ENCODE measurements around the gene FBN2. TPM values are rescaled to one million over a fixed set of nuclear protein-coding genes. Genes with fewer than 3 reads are reported as not detected.
A peak's percentile ranks its signal among the peaks of the same experiment; 100 is the strongest.

FBN2 gene
- total RNA-seq, 6 experiments from 2014 or later = 174 to 272 (median 186) TPM

DNA sequence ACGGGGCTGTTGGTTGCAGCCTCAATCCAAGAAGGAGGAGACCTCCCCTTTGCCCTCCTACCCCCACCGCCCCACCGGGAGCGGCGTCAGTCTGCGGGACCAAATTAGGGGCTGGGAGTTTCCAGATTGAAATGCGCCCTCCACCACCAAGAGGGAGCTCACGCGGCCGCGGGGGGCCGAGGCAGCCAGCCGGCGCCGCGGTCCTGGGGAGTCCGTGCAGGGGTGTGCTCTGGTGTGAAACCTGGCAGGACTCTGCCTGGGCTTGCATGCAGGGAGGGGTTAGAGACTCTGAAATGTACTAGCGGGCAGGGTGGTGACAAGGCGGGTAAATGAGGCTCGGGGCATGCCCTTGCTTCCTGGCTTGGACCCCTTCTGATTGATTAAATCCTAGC lies 989 bp upstream of the FBN2 start:
- peaks cover 12% of the 10 kb centered on the region for H3K9me3 Mint-ChIP-seq
- no peak for DNase-seq
- H3K27ac Mint-ChIP-seq = peak overlapping the region; percentile 59
- peak overlapping the region; percentile 95 for H3K4me3 Mint-ChIP-seq
- TF ChIP-seq, protein P1, sequence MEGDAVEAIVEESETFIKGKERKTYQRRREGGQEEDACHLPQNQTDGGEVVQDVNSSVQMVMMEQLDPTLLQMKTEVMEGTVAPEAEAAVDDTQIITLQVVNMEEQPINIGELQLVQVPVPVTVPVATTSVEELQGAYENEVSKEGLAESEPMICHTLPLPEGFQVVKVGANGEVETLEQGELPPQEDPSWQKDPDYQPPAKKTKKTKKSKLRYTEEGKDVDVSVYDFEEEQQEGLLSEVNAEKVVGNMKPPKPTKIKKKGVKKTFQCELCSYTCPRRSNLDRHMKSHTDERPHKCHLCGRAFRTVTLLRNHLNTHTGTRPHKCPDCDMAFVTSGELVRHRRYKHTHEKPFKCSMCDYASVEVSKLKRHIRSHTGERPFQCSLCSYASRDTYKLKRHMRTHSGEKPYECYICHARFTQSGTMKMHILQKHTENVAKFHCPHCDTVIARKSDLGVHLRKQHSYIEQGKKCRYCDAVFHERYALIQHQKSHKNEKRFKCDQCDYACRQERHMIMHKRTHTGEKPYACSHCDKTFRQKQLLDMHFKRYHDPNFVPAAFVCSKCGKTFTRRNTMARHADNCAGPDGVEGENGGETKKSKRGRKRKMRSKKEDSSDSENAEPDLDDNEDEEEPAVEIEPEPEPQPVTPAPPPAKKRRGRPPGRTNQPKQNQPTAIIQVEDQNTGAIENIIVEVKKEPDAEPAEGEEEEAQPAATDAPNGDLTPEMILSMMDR (IDR thresholded peaks at IDR 0.05) = no peak
- H3K4me1 Mint-ChIP-seq (ENCODE audit: low read depth) = peaks cover 27% of the 10 kb centered on the region
- H3K27me3 Mint-ChIP-seq (ENCODE audit: insufficient read depth) = no peaks in the 10 kb centered on the region
- peaks cover 27% of the 10 kb centered on the region for H3K36me3 Mint-ChIP-seq (ENCODE audit: low read depth)

DNA sequence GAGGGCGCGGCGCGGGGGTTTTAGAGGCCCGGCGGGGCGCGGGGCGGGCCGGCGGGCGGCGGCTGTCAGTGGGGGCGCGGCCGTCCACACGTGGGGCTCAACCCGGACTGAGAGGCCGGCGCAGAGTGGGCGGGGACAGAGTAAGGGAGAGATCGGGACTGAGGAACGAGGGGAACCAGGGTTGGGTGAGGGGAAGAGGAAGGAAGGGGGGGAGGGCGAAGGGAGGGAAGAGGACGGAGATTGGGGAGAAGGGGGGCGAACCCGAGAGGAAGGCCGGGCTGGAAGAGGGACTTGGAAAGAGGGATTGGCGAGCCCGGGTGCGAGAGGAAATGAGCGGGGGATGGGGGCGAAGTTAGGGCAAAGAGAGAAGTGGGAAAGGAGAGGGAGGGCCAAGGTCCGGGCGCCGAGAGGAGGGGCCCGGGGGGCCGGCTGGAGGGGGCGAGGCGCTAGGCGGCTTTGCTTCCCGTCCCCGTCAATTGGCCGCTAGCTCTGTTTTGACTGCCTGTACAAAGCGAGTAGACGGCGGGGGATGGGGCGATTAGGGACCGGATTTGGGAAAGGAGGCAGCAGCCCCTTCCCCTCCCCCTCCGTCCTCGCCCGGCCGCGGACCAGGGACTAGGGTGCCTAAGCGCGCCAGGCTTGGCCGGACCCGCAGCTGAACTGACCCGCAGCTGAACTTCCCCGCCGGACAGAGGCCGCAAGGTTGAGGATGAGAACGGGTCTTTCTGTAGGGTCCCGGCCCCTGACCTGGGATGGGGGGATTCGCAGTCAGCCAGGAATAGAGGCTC lies 399 bp upstream of the FBN2 start:
- H3K36me3 Mint-ChIP-seq (ENCODE audit: low read depth) = peaks cover 22% of the 10 kb centered on the region
- DNase-seq = peak; percentile 89
- H3K4me1 Mint-ChIP-seq (ENCODE audit: low read depth) = peaks cover 28% of the 10 kb centered on the region
- peak overlapping the region; percentile 52 for H3K27ac Mint-ChIP-seq
- no peaks in the 10 kb centered on the region for H3K27me3 Mint-ChIP-seq (ENCODE audit: insufficient read depth)
- TF ChIP-seq, protein P1 (IDR thresholded peaks at IDR 0.05) = no peak
- H3K9me3 Mint-ChIP-seq = peaks cover 6% of the 10 kb centered on the region; the same call in 1 of the 2 replicates
- peak overlapping the region; percentile 95 for H3K4me3 Mint-ChIP-seq

DNA sequence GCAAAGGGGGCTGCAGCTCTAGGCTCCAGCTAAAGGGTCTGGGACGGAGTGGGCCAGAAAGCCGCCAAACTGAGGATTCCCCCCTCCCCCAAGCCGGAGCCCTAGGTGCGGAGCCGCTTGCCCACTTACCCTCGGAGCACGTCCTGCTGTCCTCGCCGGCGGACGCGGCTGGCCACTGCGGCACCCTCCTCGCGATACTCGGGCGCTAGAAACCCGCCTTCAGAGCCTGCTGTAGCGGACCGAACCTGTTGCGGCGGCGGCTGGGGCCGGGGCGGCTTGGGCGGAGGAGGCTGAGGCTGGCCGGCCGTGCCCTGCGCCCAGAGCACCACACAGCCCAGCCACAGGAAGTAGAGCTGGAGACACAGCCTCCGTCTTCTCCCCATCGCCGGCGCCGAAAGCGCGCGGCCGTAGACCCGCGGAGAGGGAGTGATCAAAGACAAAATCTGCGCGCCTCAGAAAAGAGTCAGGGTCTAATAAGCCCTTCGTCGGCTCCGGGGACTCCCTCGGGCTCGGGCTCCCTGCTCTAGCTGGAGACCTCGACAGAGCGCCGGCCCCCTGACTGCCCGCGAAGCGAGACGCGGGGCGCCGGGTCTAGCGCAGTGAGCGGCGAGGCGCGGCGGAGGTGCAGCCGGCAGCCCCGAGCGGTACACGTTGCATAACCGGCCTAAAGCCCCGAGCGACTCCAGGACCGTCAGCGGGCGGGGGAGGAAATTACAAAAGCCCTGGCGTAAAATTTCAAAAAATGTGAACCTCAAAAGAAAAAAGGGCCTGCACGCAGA lies 635 bp downstream of the FBN2 start:
- peaks cover 38% of the 10 kb centered on the region for H3K4me1 Mint-ChIP-seq (ENCODE audit: low read depth)
- peaks cover 22% of the 10 kb centered on the region for H3K36me3 Mint-ChIP-seq (ENCODE audit: low read depth)
- peak overlapping the region; percentile 78 for H3K27ac Mint-ChIP-seq
- peak; percentile 57 for DNase-seq
- H3K27me3 Mint-ChIP-seq (ENCODE audit: insufficient read depth) = no peaks in the 10 kb centered on the region
- peaks cover 6% of the 10 kb centered on the region; the same call in 1 of the 2 replicates for H3K9me3 Mint-ChIP-seq
- peak overlapping the region; percentile 95 for H3K4me3 Mint-ChIP-seq
- TF ChIP-seq, protein P1 (IDR thresholded peaks at IDR 0.05) = 0 out of 2 replicates have a peak, but pooled peaks have one; percentile 9

DNA sequence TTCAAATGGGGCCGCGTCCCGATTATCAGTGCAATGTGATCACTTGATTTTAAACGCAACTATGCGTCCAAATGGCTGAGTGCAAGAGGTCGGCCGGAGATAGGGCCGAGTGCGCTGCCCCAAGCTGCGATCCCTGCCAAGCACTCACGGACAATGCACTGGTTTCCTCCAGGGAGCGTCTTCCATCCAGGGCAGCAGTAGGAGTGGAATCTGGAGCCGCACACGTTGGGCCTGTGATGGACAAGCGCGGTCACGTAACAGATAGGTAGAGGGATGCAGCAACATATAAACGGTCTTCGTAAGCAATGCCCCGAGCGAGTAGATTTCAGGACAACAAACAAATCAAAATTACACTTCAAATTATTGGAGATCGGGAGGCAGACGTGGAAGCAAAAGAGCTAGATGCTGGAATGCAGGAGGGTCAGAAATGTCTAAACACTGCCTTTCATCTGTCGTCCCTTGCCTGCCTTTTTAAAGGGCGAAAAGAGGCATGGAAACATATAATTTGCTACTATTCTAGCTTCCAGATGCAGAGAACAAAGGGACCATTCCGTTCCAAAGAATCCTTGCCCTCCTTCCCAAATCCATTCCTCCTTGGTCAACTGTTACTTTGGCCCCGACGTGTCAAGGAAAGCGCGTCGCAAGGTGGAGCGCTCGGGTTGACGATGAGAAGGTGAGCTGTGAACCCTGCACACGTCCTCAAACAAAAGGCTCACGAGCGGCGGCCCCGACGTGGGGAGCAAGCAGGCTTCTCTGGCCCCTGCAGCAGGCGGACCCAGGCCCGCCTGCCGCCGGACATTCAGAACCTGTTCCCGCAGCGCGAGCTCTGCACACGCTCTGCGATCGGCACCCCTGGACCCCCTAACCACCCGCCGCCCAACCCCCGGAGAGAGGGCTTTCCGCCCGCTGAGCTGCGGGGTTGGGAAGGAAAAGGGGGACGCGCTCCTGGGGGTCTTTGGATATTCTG lies 1.5 kb downstream of the FBN2 start:
- TF ChIP-seq, protein P1 (IDR thresholded peaks at IDR 0.05) = peak; percentile 29; the same call in 1 of the 2 replicates
- Mint-ChIP-seq H3K36me3 (ENCODE audit: low read depth) (peaks cover 22% of the 10 kb centered on the region), H3K4me1 (ENCODE audit: low read depth) (peaks cover 45% of the 10 kb centered on the region), H3K9me3 (peaks cover 6% of the 10 kb centered on the region; the same call in 1 of the 2 replicates), H3K27me3 (ENCODE audit: insufficient read depth) (no peaks in the 10 kb centered on the region), H3K27ac (no peak overlapping the region; the same call in 1 of the 2 replicates), H3K4me3 (peak overlapping the region; percentile 95)
- DNase-seq = no peak

DNA sequence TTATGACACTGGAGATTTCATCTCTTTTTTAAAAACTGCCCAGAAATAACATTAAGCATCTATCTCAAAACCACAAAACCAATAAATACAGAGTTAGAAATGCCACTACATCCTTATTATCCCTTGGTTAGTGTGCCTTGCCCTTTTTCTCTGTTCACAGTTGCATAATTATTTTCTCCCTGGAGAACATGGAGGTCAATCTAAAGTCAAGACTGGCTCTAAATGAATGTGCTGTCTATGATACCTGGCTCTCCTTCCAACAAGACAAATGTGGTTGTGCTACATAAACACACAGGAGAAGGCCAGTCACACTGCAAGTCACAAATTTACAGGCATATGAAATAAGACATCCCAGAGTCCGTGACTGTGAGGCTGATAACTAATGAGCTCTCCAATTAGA lies 2.8 kb downstream of the FBN2 start:
- peaks cover 6% of the 10 kb centered on the region; the same call in 1 of the 2 replicates for H3K9me3 Mint-ChIP-seq
- H3K27ac Mint-ChIP-seq = no peak overlapping the region
- TF ChIP-seq, protein P1 (IDR thresholded peaks at IDR 0.05) = no peak
- peak overlapping the region; percentile 95 for H3K4me3 Mint-ChIP-seq
- no peaks in the 10 kb centered on the region for H3K27me3 Mint-ChIP-seq (ENCODE audit: insufficient read depth)
- H3K4me1 Mint-ChIP-seq (ENCODE audit: low read depth) = peaks cover 47% of the 10 kb centered on the region
- peaks cover 28% of the 10 kb centered on the region for H3K36me3 Mint-ChIP-seq (ENCODE audit: low read depth)
- no peak for DNase-seq

Data from HFFc6 (cell line).